Measurements from ENCODE around the gene CPNE4.

Gene CPNE4

DNA sequence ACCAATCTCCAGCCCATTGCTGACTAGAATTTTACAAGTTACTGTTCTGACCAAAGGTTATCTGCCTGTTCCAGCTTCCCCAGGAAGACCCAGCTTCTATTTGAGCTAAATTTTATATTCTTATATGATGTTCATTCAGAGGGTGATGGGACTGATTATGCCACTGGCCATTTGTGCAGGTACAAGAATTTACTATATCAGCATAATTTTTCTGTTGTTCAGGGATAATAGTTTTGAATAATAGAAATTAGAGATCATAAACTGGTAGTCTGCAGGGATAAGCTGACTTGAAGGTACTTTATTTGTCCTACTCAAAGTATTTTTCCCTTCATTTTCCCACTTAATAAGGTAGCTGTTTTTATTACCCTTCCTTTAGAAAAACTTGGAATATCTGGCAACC, 309.4 kb downstream of the CPNE4 start:
- no peaks in the 10 kb centered on the region for H3K4me1 ChIP-seq (ENCODE audit: low read length)
- H3K27ac ChIP-seq (ENCODE audit: low read length) = no peak overlapping the region
- no peak for TF ChIP-seq EZH2phosphoT487 (IDR thresholded peaks at IDR 0.05; ENCODE audit: low read length)
- no peak for TF ChIP-seq CTCF (IDR thresholded peaks at IDR 0.05; ENCODE audit: low read length)

GRCh38 chr3:131723343-131723742, 311.5 kb downstream of the CPNE4 start:
- TF ChIP-seq CTCF (IDR thresholded peaks at IDR 0.05; ENCODE audit: low read length) (no peak), EZH2 (optimal IDR thresholded peaks at IDR 0.05; ENCODE audit: low read depth, low read length) (no peak), EZH2phosphoT487 (IDR thresholded peaks at IDR 0.05; ENCODE audit: low read length) (no peak)
- Histone ChIP-seq H3K27ac (ENCODE audit: low read length) (no peak overlapping the region), H3K36me3 (replicated peaks; ENCODE audit: insufficient read depth, low read length) (no peaks in the 10 kb centered on the region), H3K4me2 (ENCODE audit: low read depth, low read length) (no peak overlapping the region), H3K9ac (ENCODE audit: low read length) (no peak overlapping the region), H3K27me3 (replicated peaks; ENCODE audit: insufficient read depth, low read length) (no peaks in the 10 kb centered on the region), H3K4me3 (ENCODE audit: low read length) (no peak overlapping the region), H3K9me2 (replicated peaks; ENCODE audit: insufficient read depth, low read length) (no peaks in the 10 kb centered on the region), H3K4me1 (ENCODE audit: low read length) (no peaks in the 10 kb centered on the region), H3K79me2 (ENCODE audit: low read length) (no peaks in the 10 kb centered on the region), H4K20me1 (ENCODE audit: insufficient read depth, low read length) (no peaks in the 10 kb centered on the region), H2AFZ (ENCODE audit: low read length) (no peak overlapping the region), H3F3A (ENCODE audit: insufficient read depth, low read length) (no peaks in the 10 kb centered on the region), H3K9me3 (replicated peaks; ENCODE audit: insufficient read depth, low read length) (no peaks in the 10 kb centered on the region)
- DNase-seq = no peak

More for the DNA sequence above, 309.4 kb downstream of the CPNE4 start:
- H3K9me3 ChIP-seq (replicated peaks; ENCODE audit: insufficient read depth, low read length) = no peaks in the 10 kb centered on the region
- H3K79me2 ChIP-seq (ENCODE audit: low read length) = no peaks in the 10 kb centered on the region
- no peaks in the 10 kb centered on the region for H3K9me2 ChIP-seq (replicated peaks; ENCODE audit: insufficient read depth, low read length)
- H3K36me3 ChIP-seq (replicated peaks; ENCODE audit: insufficient read depth, low read length) = no peaks in the 10 kb centered on the region
- H3K27me3 ChIP-seq (replicated peaks; ENCODE audit: insufficient read depth, low read length) = no peaks in the 10 kb centered on the region
- no peak overlapping the region for H3K4me2 ChIP-seq (ENCODE audit: low read depth, low read length)
- no peak overlapping the region for H3K4me3 ChIP-seq (ENCODE audit: low read length)
- H2AFZ ChIP-seq (ENCODE audit: low read length) = no peak overlapping the region
- no peak for DNase-seq
- H3K9ac ChIP-seq (ENCODE audit: low read length) = no peak overlapping the region
- H3F3A ChIP-seq (ENCODE audit: insufficient read depth, low read length) = no peaks in the 10 kb centered on the region
- no peaks in the 10 kb centered on the region for H4K20me1 ChIP-seq (ENCODE audit: insufficient read depth, low read length)

- Histone ChIP-seq H4K20me1 (ENCODE audit: insufficient read depth, low read length) (no peaks in the 10 kb centered on the region), H3K9me2 (replicated peaks; ENCODE audit: insufficient read depth, low read length) (no peaks in the 10 kb centered on the region), H3K4me1 (ENCODE audit: low read length) (peaks cover 32% of the 10 kb centered on the region), H3K9ac (ENCODE audit: low read length) (no peak overlapping the region), H3K79me2 (ENCODE audit: low read length) (no peaks in the 10 kb centered on the region), H3K4me3 (ENCODE audit: low read length) (no peak overlapping the region), H3K9me3 (replicated peaks; ENCODE audit: insufficient read depth, low read length) (no peaks in the 10 kb centered on the region), H3K27me3 (replicated peaks; ENCODE audit: insufficient read depth, low read length) (no peaks in the 10 kb centered on the region), H3K27ac (ENCODE audit: low read length) (no peak overlapping the region), H2AFZ (ENCODE audit: low read length) (no peak overlapping the region), H3K4me2 (ENCODE audit: low read depth, low read length) (no peak overlapping the region), H3K36me3 (replicated peaks; ENCODE audit: insufficient read depth, low read length) (no peaks in the 10 kb centered on the region), H3F3A (ENCODE audit: insufficient read depth, low read length) (peaks cover 22% of the 10 kb centered on the region)
- TF ChIP-seq EZH2phosphoT487 (IDR thresholded peaks at IDR 0.05; ENCODE audit: low read length) (no peak), CTCF (IDR thresholded peaks at IDR 0.05; ENCODE audit: low read length) (no peak), EZH2 (optimal IDR thresholded peaks at IDR 0.05; ENCODE audit: low read depth, low read length) (no peak)
- DNase-seq = no peak
Observed at GRCh38 chr3:131717493-131717892, 317.3 kb downstream of the CPNE4 start.
